ENCODE data around the gene RBM20. TPM values are rescaled to one million over a fixed set of nuclear protein-coding genes. Genes with fewer than 3 reads are reported as not detected.

Gene RBM20
- total and polyA plus RNA-seq, 10 of the 15 experiments (the other 5 are each of a cell fraction or from before 2014, with no cell fraction given) = 0.04 to 0.26 (median 0.15) TPM

DNA sequence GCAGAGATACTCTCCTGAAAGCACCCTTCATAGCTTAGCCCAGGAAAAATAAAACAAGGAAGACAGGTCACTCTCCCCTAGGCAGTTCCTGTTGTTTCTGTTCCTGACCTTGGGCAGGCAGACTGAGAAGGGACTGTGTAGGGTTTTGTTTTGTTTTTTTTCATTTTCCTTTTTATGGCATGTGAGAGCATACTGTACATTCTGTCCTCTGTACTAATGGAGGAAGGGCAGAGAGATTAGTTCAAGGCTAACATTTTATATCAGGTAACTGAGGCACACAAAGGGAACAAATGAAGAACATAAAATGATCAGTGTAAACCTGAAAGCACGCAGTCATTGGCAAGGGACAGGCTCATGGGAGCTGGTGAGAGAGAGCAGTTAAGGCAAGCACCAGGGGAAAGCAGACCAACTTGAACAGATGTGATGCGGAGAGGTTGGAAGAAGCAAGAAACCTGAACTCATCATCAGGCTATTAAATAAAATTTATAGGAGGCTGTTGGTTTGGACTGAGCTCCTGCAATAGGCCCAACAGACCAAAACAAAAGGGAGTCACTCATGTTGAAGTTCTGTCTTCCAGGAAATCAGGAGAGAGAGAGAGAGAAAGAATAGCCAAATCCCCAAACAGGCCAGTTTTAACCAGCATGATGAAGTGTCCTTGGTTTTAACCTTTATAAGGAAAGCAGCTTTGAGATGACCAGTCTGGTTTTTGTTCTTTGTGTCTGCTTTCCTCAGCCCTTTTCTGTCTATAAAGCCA is 193.5 kb downstream of the RBM20 start:
- H3K4me2 ChIP-seq (ENCODE audit: control insufficient read depth, insufficient read depth) = no peak overlapping the region
- TF ChIP-seq NR2F1 (conservative IDR thresholded peaks at IDR 0.05) (no peak), ZNF207 (IDR thresholded peaks at IDR 0.05; ENCODE audit: borderline replicate concordance) (no peak), RAD51 (IDR thresholded peaks at IDR 0.05) (no peak), CHD2 (IDR thresholded peaks at IDR 0.05; ENCODE audit: borderline replicate concordance, low read depth, low read length) (no peak), TARDBP (IDR thresholded peaks at IDR 0.05; ENCODE audit: borderline replicate concordance) (no peak), IKZF2 (IDR thresholded peaks at IDR 0.05) (no peak), SMAD1 (IDR thresholded peaks at IDR 0.05; ENCODE audit: low read depth, partially characterized antibody) (no peak), BCL11A (IDR thresholded peaks at IDR 0.05; ENCODE audit: low read depth, low read length) (no peak), SP1 (IDR thresholded peaks at IDR 0.05; ENCODE audit: low read depth, low read length) (no peak), IRF4 (IDR thresholded peaks at IDR 0.05; ENCODE audit: low read depth, low read length) (no peak)
- TF ChIP-seq, protein P1, sequence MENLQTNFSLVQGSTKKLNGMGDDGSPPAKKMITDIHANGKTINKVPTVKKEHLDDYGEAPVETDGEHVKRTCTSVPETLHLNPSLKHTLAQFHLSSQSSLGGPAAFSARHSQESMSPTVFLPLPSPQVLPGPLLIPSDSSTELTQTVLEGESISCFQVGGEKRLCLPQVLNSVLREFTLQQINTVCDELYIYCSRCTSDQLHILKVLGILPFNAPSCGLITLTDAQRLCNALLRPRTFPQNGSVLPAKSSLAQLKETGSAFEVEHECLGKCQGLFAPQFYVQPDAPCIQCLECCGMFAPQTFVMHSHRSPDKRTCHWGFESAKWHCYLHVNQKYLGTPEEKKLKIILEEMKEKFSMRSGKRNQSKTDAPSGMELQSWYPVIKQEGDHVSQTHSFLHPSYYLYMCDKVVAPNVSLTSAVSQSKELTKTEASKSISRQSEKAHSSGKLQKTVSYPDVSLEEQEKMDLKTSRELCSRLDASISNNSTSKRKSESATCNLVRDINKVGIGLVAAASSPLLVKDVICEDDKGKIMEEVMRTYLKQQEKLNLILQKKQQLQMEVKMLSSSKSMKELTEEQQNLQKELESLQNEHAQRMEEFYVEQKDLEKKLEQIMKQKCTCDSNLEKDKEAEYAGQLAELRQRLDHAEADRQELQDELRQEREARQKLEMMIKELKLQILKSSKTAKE (IDR thresholded peaks at IDR 0.05; ENCODE audit: low read depth, poor library complexity, severe bottlenecking) = no peak
- TF ChIP-seq, protein P2, sequence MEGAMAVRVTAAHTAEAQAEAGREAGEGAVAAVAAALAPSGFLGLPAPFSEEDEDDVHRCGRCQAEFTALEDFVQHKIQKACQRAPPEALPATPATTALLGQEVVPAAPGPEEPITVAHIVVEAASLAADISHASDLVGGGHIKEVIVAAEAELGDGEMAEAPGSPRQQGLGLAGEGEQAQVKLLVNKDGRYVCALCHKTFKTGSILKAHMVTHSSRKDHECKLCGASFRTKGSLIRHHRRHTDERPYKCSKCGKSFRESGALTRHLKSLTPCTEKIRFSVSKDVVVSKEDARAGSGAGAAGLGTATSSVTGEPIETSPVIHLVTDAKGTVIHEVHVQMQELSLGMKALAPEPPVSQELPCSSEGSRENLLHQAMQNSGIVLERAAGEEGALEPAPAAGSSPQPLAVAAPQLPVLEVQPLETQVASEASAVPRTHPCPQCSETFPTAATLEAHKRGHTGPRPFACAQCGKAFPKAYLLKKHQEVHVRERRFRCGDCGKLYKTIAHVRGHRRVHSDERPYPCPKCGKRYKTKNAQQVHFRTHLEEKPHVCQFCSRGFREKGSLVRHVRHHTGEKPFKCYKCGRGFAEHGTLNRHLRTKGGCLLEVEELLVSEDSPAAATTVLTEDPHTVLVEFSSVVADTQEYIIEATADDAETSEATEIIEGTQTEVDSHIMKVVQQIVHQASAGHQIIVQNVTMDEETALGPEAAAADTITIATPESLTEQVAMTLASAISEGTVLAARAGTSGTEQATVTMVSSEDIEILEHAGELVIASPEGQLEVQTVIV (IDR thresholded peaks at IDR 0.05; ENCODE audit: borderline replicate concordance, partially characterized antibody) = no peak
- TF ChIP-seq, protein P3, sequence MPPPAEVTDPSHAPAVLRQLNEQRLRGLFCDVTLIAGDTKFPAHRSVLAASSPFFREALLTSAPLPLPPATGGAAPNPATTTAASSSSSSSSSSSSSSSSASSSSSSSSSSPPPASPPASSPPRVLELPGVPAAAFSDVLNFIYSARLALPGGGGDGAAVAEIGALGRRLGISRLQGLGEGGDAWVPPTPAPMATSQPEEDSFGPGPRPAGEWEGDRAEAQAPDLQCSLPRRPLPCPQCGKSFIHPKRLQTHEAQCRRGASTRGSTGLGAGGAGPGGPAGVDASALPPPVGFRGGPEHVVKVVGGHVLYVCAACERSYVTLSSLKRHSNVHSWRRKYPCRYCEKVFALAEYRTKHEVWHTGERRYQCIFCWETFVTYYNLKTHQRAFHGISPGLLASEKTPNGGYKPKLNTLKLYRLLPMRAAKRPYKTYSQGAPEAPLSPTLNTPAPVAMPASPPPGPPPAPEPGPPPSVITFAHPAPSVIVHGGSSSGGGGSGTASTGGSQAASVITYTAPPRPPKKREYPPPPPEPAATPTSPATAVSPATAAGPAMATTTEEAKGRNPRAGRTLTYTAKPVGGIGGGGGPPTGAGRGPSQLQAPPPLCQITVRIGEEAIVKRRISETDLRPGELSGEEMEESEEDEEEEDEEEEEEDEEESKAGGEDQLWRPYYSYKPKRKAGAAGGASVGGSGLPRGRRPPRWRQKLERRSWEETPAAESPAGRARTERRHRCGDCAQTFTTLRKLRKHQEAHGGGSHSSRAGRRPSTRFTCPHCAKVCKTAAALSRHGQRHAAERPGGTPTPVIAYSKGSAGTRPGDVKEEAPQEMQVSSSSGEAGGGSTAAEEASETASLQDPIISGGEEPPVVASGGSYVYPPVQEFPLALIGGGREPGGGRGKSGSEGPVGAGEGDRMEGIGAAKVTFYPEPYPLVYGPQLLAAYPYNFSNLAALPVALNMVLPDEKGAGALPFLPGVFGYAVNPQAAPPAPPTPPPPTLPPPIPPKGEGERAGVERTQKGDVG (CRISPR knock-in tag; IDR thresholded peaks at IDR 0.05) = no peak
- TF ChIP-seq, protein P4, sequence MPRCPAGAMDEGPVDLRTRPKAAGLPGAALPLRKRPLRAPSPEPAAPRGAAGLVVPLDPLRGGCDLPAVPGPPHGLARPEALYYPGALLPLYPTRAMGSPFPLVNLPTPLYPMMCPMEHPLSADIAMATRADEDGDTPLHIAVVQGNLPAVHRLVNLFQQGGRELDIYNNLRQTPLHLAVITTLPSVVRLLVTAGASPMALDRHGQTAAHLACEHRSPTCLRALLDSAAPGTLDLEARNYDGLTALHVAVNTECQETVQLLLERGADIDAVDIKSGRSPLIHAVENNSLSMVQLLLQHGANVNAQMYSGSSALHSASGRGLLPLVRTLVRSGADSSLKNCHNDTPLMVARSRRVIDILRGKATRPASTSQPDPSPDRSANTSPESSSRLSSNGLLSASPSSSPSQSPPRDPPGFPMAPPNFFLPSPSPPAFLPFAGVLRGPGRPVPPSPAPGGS (IDR thresholded peaks at IDR 0.05; ENCODE audit: borderline replicate concordance, insufficient read depth, low read depth, low read length, poor library complexity, severe bottlenecking) = no peak

More for the DNA sequence above, 193.5 kb downstream of the RBM20 start:
- Histone ChIP-seq H3K4me3 (no peak overlapping the region), H3K27ac (ENCODE audit: control insufficient read depth, insufficient read depth) (no peak overlapping the region), H3K27me3 (replicated peaks in 1 of 2; ENCODE audit: control insufficient read depth in 2 of 2, insufficient read depth in 2 of 2, low read length in 1 of 2) (no peaks in the 10 kb centered on the region), H3K36me3 (ENCODE audit: control insufficient read depth in 2 of 2, insufficient read depth in 2 of 2, low read length in 1 of 2) (no peaks in the 10 kb centered on the region), H3K9ac (ENCODE audit: control insufficient read depth, insufficient read depth, low read length) (no peak overlapping the region), H3K79me2 (ENCODE audit: control insufficient read depth, insufficient read depth, low read length) (peaks cover 7% of the 10 kb centered on the region), H2AFZ (ENCODE audit: control insufficient read depth, low read depth, low read length) (no peak overlapping the region), H4K20me1 (ENCODE audit: control insufficient read depth, insufficient read depth) (no peaks in the 10 kb centered on the region), H3K9me3 (replicated peaks; ENCODE audit: control insufficient read depth, insufficient read depth, low read length) (no peaks in the 10 kb centered on the region), H3K4me1 (ENCODE audit: control insufficient read depth, insufficient read depth, low read length) (peaks cover 21% of the 10 kb centered on the region)
- no peak for ATAC-seq
- ChIA-PET POLR2A (interaction anchor here (0.7 to 2.9 kb wide), 8 partner anchors 8 to 34 kb away, joined by 3 to 12 read pairs (median 4); no protein-coding TSS in a partner anchor), CTCF (interaction anchor here (1.3 to 6.5 kb wide), 5 partner anchors 9 to 56 kb away, joined by 3 to 31 read pairs (median 7); no protein-coding TSS in a partner anchor), SMC1A (ENCODE audit: uncharacterized antibody, unreplicated experiment) (interaction anchor here (0.5 to 12.5 kb wide), 17 partner anchors 10 to 272 kb away, joined by 3 to 147 read pairs (median 4); no protein-coding TSS in a partner anchor), RAD21 (ENCODE audit: unreplicated experiment) (interaction anchor here (0.6 to 3.6 kb wide), 6 partner anchors 9 to 34 kb away, joined by 3 to 20 read pairs (median 5); no protein-coding TSS in a partner anchor)
- no peak for DNase-seq (ENCODE audit: low read depth, low spot score)
- FAIRE-seq = no peak
- in situ Hi-C loops (cut with MboI) = no loop called here
- 96% methylated on average over 2 of the region's 2 CpGs for WGBS (ENCODE audit: insufficient coverage, insufficient replicate concordance, low lambda C conversion rate, missing lambda C conversion rate)
- no TSS peak for BruUV-seq (replicated peaks)
- intact Hi-C loops (cut with micrococcal nuclease; ENCODE audit: unreplicated experiment) = no loop called here

Data from GM12878 (cell line).